HG02981 (cell line): ENCODE measurements around the gene NCCRP1.

Experiments
- ATAC-seq: cut with Tn5 transposase; IDR thresholded peaks from one replicate; pipeline ENCODE4 v1.9.1; 2021; ENCODE audit warnings: mild to moderate bottlenecking, moderate library complexity; ENCODE audit not compliant: unreplicated experiment

NCCRP1 gene, protein sequence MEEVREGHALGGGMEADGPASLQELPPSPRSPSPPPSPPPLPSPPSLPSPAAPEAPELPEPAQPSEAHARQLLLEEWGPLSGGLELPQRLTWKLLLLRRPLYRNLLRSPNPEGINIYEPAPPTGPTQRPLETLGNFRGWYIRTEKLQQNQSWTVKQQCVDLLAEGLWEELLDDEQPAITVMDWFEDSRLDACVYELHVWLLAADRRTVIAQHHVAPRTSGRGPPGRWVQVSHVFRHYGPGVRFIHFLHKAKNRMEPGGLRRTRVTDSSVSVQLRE

DNA sequence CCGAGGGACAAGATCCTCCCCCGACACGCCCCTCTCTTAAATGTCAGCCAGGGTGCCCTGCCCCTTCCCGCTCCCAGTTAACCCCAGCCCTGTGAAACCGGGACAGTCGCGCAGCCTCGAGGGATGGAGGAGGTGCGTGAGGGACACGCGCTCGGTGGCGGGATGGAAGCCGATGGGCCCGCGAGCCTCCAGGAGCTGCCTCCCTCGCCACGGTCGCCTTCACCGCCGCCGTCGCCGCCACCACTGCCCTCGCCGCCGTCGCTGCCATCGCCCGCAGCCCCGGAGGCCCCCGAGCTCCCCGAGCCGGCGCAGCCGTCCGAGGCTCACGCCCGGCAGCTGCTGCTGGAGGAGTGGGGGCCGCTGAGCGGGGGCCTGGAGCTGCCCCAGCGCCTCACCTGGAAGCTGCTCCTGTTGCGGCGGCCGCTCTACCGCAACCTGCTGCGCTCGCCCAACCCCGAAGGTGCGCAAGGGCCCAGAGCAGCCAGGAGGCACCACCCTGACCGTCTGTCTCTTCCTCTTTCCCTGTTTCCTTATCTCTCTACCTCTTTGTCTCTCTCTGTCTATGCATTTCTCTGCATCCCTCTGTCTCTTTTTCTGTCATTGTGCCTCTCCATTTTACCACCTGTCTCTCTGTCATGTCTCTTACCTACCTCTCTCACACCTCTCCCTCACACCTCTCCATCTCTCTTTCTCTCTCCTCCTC lies at the start of gene NCCRP1:
NCCRP1 (plus strand) TSS at position 105 of the 703 bp plus-strand sequence; CDS start at position 124, 19 bp downstream.
- no peak for ATAC-seq

DNA sequence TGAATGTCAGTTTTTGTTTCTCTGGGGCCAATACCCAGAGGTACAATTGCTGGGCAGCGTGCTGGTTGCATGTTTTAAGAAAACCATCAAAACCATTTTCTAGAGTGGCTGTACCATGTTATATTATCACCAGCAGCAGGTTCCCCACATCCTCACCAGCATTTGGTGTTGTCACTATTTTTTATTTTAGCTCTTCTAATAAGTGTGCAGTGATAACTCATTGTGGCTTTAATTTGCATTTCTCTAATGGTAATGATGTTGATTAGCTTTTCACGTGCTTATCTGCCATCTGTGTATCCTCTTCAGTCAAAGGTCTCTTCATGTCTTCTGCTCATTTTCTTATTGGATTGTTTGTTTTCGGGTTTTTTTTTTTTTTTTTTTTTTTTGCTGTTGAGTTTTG lies 49.3 kb upstream of the NCCRP1 start:
- no peak for ATAC-seq

DNA sequence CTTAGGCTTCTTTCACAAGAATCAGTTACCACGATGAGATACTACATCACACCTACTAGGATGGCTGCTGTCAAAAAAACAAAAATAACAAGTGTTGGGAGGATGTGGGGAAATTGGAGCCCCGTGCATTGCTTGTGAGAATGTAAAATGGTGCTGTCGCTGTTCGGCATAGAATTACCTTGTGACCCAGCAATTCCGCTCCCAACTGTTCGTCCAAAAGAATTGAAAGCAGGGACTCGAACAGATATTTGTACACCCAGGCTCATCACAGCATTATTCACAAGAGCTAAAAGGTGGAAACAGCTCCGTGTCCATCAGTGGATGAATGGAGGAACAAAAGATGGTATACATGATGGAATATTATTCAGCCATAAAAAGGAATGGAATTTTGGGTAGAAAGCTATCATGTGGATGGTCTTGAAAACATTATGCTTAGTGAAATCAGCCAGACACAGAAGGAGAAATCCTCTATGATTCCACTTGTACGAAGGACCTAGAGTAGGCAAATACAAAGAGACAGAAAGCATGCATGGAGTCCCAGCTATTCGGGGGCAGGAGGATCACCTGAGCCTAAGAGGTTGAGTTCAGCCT lies 47.7 kb upstream of the NCCRP1 start:
- ATAC-seq: no peak

DNA sequence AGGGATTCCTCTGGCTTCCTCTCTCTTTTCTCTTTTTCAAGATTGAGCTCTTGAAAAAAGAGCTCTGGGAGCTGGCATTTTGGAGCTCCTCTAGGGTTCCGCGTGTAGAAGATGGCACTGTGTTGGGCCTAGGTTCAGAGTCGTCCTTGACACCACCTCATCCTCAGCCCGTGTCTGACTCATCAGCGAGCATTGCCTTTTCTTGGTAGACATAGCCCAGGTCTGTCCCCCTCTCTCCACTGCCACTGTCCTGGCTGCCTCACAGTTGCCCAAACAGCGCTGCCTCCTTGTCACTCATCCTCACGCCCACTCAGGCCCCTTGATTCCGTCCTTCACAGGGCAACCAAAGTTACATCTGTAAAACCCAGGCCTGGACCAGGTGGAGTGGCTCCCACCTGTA lies 46.5 kb upstream of the NCCRP1 start:
- no peak for ATAC-seq

DNA sequence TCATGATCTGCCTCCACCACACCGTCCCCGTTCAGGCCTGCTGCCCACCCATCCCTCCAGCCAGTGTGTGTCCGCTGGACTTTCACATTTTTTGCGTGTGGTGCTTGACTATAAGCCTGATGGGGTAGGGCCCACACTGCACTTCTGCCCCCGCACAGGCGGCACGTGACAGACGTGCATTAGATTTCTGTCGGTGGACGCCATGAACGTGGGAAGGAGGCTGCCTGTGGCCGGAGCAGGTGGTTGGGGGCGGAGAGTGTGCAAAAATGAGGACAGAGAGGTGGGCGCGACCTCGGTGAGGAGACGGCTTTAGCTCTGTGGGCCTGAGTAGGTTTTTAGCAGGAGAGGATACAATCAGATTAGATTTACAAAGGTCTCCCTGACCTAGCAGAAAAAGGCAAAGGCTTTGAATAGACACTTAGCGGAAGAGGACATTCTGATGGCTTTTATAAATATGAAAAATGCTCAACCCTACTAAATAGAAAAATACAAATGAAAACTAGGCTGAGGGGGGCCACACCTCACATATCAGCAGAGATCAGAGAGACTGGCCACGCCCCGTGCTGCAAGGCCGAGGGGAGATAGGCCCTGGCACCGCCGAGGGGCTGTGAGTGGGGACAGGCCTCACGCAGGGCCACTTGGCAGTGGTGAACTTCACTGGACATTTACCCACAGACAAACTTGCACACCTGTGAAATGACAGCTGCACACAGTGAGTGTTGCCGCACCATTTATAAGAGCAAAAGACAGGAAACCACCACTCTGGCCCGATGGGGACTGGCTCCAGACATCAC lies 45.8 kb upstream of the NCCRP1 start:
- ATAC-seq: no peak

DNA sequence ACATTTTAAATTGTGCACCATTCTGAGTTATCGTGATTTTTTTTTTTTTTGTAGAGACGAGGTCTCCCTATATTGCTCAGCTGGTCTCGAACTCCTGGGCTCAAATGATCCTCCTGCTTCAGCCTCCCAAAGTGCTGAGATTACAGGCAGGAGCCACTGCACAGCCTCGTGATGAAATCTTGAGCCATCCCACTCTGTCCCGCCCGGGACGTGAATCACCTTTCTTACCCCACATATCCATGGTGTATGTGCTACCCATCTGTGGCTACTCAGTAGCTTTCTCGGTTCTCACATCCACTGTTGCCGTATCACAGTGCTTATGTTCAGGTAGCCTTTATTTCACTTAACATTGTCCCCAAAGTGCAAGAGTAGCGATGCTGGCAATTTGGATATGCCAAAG lies 44.7 kb upstream of the NCCRP1 start:
- ATAC-seq: no peak

DNA sequence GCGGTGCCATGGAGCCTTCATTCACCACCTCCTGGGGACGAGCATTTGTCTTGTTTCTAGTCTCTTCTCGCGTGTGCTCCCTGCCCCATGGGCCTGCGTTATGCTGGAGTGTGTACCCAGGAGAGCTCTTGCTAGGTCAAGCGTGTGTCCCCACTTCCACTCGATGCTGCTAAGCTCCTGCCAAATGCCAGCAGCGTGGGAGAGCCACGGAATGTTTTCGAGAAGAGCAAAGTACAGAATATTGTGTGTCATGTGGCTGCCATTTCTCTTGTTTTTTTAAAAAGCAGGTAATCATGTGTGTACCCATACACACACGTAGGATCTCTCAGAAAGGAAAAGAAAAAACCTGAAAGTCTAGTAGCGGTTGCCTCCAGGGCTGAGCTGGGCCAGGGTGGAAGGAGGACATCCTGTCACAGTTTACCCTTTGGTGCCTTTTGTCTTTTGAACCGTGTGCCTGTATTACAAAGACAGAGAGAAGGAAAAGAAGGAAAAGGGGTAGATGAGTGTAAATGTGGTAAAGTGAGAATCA lies 42.6 kb upstream of the NCCRP1 start:
- ATAC-seq: no peak

DNA sequence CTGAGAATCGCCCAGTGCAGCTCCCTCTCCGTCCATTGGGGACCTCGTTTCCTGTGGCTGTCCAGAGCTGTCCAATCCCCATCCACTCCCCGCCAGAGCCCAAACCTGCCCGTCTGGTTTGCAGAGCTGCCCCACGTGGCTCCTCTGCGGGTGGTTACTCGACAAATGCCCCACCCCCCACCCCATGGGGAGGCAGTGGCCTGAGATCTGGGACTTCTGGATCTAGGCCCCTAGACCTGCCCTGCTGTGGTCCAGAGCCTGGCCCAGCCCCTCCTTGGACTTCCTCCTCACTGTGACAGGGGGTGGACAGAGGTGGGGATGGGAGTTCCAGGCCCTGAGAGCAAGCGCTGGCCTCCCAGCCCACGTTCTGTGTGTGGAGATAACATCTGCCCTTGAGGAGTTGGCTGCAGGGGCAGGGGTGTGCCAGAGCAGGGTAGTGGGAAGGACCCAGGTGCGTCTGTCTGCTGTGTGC lies 42.1 kb upstream of the NCCRP1 start:
- no peak for ATAC-seq

DNA sequence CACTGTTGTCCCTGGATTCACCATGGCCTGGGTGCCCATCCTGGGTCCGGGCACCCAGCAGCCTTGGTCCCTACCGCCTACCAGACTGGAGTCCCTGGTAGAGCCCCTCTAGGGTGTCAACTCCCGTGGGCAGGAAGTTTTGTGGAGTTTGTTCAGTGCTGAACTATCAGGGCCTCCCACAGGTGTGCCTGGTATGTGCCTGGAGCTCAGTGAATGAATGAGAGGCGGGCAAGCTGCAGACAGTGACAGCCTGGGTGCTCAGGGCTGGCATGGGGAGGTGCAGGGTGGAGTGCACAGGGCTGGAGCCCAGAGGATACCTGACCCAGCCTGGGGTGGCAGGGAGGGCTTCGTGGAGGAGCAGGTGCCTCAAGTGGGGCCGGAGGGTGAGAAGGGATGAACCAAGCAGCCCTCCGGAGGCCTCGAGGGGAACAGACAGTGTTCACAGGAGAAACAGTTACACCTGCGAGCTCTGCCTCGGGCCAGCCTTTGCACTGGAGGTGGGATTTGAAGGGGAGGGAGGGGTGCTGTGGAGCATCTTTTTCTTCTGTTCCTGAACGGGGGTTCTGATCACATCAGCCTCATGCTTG lies 41.6 kb upstream of the NCCRP1 start:
- ATAC-seq: no peak

DNA sequence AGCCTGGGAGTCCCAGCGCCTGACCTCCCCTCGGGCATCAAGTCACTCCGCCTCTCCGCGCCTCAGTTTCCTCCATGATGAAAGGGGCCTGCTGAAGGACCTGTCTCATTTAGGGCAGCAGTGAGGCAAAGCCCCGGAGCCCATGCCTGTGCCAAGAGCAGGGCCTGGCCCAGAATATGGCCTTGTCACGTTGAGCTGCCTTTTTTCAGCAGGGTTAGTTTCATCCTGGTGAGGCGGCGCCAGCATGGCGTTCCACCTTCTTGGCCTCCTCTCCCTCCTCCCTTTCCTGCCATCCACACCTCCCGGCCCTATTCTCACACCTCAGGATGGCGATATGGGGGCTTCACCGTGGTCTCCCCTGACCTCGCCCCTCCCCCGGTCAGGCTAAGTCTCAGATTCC lies 41.0 kb upstream of the NCCRP1 start:
- no peak for ATAC-seq

DNA sequence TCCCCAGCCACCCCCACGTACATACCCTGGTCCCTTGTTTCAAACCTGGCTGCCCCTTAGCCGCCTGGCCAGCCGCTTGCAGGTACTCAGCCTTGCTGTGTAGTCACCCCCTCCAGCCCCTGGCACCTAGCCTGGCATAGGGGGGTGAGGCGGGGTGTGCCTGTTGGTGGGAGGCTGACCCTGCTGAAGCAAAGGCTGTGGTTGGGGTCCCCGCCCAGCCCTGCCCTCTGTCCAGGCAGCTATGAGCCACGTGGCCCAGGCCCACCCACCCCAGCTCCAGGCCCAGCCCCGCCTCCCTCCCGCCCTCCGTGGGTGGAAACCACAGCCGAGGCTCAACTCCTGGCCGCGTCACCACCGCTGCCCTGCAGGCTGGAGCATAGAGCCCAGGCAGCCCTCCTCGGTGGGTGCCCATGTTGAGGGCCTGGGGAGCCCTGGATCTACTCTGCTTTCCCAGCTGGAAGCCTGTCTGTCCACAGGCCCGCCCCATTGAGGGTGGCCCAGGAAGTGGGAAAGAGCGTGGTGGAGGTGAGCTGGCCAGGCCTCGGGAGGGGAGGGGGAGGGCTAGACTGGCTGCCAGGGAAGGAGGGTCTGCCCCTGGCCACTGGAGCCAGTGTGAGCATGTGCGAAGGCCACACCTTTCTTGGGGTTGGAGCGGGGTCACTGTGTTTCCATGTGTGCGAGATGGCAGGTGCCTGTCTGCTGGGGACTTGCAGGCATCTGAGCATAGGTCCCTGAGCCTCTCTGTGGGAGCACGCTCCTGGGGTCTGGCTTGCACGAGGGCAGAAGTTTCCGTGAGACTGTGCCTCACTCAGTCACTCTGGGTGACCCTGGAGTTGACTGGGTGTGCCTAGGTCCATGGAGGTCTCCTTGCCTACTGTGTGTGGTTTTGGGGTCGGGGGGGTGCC lies 40.2 kb upstream of the NCCRP1 start:
- ATAC-seq: no peak

DNA sequence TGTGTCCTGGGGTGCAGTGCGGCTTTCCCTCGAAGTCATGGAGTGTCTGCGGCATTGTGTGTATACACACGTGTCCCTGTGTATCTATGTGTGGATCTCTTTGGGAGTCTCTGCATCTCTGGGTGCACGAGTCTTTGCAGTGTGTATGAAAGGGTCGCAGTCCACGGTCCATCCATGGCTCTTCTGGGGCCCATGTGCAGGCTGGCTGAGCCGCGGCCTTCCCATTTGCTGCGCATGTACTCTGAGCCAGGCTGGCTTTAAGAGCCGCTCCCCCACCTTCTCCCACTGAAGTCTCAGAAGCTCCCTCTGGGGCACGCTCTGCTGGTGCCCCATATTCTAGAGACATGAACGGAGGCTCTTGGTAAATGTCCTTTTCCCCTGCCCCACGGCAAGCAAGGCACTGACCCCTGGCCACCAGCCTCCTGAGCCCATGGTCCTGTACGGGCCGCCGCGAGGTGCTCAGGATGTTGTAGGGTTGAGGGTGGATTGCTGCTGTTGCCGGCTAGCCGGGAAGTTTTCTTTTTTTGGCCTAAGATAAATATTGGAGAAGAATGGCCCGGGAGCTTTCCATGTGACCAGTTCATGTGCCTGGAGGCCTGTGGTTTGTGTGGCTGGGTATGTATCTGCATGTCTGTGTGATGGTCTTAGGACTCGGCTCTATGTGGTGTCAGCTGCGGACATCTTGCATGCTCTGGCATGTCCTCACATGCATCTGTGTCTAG lies 39.3 kb upstream of the NCCRP1 start:
- ATAC-seq: no peak

DNA sequence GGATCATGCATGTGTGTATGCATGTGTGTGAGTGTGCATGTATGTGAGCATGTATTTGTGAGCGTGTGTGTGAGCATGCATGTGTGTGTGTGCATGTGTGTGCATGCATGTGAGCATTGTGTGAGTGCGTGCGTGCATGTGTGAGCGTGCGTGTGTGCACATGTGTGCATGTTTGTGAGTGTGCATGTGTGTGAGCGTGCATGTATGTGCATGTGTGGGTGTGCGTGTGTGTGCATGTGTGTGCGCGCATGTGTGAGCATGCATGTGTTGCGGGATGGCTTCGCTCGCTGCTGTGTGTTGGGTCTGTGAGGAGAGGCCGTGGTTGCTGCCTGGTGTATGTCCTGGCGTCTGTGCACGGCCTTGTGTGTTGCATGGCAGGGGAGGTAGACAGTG lies 38.8 kb upstream of the NCCRP1 start:
- no peak for ATAC-seq

DNA sequence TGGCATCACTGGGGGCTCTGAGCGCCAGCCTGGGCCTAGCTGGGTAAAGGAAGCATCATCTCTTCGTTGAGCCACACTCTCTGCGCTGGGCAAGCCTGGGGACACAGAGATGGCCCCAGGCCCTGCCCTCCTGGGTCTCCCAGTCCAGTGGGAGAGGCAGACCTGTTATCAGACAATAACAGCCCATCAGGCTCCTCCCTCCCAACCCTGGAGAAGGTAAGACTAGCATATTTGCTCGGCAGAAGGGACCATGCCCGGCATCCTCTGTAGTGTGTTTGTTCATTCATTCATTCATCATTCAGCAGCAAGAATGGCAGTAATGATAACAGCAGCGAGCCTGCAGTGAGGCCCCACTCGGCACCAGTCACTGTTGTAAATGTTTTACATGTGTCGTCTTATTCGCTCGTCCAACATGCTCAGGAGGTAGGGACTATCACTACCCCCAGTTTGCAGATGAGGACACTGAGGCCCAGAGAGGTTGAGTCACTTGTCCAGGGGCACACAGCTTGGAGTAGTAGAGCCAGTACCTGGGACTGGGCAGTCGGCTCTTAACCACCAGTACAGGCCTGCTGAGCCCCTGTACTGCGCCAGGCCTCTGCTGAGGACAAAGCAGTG lies 38.0 kb upstream of the NCCRP1 start:
- ATAC-seq: no peak

DNA sequence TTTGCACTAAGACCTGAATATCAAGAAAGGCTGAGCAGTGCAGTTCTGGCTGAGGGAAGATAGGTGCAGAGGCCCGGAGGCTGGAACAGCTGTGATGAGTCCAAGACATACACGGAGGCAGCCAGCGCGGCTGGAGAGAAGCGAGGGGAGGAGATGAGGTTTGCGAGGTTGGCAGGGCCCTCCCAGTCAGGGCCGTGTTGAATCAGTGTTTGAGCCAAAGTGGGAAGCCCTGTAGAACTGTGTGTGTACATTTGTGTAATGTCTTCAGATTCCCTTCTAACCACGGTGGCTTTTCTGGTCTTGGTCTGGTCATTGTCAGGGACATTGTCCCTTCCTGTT lies 36.3 kb upstream of the NCCRP1 start:
- ATAC-seq: no peak

DNA sequence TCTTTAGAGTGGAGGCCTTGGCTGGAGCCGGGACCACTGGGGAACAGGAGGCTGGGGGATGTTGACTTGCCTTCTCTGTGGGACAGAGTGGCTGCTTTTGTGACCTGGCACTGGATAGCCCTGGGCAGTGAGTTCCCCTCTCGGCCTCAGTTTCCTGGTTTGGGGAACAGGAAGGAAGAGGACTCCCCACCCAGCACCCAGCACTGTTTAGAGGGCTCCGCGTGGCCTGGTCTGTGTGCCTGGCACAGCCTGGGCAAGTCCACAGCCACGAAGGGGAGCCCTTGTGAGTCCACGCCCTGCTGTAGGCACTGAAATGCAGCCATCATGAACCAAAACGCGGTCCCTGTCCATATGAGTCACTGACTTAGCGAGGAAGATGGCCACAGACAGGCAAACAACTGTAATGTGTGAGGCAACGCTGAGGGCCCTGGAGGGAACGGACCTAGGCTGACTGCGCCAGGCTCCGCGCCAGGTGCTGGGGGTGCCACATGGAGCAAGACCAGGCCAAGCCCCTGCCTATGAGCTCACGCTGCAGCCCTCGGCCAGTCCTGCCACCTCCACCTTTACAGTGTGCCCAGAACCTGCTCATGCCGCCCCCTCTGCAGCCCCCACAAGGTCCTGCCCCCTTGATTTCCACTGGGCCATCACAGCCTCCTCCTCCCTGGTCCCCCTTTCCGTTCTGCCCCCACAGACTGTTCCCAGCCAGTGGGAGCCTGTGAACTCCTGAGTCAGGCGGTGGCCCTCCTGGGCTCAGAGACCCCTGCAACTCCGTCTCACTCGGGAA lies 35.7 kb upstream of the NCCRP1 start:
- ATAC-seq: no peak

DNA sequence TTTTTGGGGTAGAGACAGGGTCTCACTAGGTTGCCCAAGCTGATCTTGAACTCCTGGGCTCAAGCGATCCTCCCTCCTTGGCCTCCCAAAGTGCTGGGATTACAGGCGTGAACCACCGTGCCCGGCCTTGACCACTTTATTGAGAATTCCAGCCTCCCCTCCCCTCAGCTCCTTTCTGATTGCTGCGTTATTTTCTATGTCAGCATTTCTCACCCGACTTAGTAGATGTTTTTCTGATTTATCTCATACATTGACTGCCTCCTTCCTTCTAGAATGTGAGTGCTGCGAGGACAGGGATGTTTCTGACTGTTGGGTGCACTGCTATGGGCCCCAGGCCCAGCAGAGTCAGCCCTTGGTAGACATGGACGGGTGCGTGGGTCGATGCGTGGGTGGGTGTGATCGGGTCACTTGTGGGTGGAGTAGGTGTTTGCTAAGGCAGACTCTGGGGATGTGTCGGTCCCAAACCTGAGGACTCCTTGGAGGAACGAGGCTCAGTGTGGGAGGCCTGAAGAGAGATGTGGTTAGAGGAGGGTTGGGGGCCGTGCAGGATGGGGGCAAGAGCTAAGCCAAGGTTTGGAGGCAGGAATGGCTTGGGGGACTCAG lies 34.2 kb upstream of the NCCRP1 start:
- ATAC-seq: no peak

DNA sequence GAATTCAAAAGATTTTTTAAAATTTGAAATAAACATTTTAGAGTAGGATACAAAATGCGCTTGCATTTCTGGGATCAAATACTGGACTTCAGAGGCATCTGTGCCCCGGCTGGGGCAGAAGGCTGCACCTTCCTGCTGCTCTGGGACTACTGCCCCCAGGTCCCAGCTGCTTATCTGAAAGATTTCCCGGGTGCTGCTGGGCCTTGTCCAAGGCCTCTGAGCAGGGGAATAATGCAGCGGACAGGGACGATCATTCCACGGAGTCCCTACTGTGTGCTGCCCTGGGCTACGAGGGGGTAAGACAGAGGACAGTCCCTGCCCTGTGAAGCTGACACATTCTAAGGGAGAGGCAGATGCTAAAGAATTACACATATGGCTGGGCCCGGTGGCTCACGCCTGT lies 33.1 kb upstream of the NCCRP1 start:
- no peak for ATAC-seq
